Progenitor cell of endocrine pancreas (in vitro differentiated cells): ENCODE data around the gene GPX4. TPM values are rescaled to one million over a fixed set of nuclear protein-coding genes. Genes with fewer than 3 reads are reported as not detected.

Experiments used
- DNase-seq: peaks from one replicate; pipeline ENCODE4 v3.0.0; 2021; ENCODE audit warnings: low spot score; ENCODE audit not compliant: unreplicated experiment
- H3K27ac Mint-ChIP-seq: 2 replicates; pipeline ENCODE4 v1.8.0; 2021; ENCODE audit warnings: mild to moderate bottlenecking, moderate library complexity, mixed read lengths
- H3K27me3 Mint-ChIP-seq: 2 replicates; pipeline ENCODE4 v1.8.0; 2021; ENCODE audit warnings: mixed read lengths
- H3K36me3 Mint-ChIP-seq: 2 replicates; pipeline ENCODE4 v1.8.0; 2022; ENCODE audit warnings: mixed read lengths; ENCODE audit not compliant: insufficient read depth
- H3K4me1 Mint-ChIP-seq: 2 replicates; pipeline ENCODE4 v1.8.0; 2021; ENCODE audit warnings: low read depth, mixed read lengths
- H3K4me3 Mint-ChIP-seq: 2 replicates; pipeline ENCODE4 v1.8.0; 2021; ENCODE audit warnings: low read depth, mild to moderate bottlenecking, moderate library complexity, mixed read lengths
- H3K9me3 Mint-ChIP-seq: 2 replicates; pipeline ENCODE4 v1.8.0; 2021; ENCODE audit warnings: low read depth, mixed read lengths
- total RNA-seq: library from RNA; stranded (reverse); gene quantifications from 2 replicates; pipeline ENCODE4 v1.2.1, GENCODE V29; 2021
- TF ChIP-seq, protein P1 (sequence below): fragments of 200-600 bp; sonication (generic); IDR thresholded peaks from one replicate; pipeline ENCODE4 v1.5.0; 2021; ENCODE audit warnings: antibody characterized with exemption, mild to moderate bottlenecking; ENCODE audit not compliant: unreplicated experiment

The GPX4 gene
- total RNA-seq, 1 donor from 2014 or later, result 231 TPM

GRCh38 chr19:1106841-1107660, 3.3 kb downstream of the GPX4 start:
- TF ChIP-seq, protein P1, sequence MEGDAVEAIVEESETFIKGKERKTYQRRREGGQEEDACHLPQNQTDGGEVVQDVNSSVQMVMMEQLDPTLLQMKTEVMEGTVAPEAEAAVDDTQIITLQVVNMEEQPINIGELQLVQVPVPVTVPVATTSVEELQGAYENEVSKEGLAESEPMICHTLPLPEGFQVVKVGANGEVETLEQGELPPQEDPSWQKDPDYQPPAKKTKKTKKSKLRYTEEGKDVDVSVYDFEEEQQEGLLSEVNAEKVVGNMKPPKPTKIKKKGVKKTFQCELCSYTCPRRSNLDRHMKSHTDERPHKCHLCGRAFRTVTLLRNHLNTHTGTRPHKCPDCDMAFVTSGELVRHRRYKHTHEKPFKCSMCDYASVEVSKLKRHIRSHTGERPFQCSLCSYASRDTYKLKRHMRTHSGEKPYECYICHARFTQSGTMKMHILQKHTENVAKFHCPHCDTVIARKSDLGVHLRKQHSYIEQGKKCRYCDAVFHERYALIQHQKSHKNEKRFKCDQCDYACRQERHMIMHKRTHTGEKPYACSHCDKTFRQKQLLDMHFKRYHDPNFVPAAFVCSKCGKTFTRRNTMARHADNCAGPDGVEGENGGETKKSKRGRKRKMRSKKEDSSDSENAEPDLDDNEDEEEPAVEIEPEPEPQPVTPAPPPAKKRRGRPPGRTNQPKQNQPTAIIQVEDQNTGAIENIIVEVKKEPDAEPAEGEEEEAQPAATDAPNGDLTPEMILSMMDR, result no peak
- Mint-ChIP-seq H3K9me3 (no peaks in the 10 kb centered on the region), H3K27ac (no peak overlapping the region), H3K27me3 (no peaks in the 10 kb centered on the region), H3K4me1 (peaks cover 12% of the 10 kb centered on the region), H3K36me3 (no peaks in the 10 kb centered on the region), H3K4me3 (peak overlapping the region; percentile 40)
- DNase-seq, result no peak

- H3K36me3 Mint-ChIP-seq, result no peaks in the 10 kb centered on the region
- no peak overlapping the region for H3K27ac Mint-ChIP-seq
- TF ChIP-seq, protein P1, result no peak
- no peak overlapping the region for H3K4me3 Mint-ChIP-seq
- peaks cover 8% of the 10 kb centered on the region for H3K4me1 Mint-ChIP-seq
- H3K27me3 Mint-ChIP-seq, result no peaks in the 10 kb centered on the region
- no peaks in the 10 kb centered on the region for H3K9me3 Mint-ChIP-seq
- no peak for DNase-seq
Measured at GRCh38 chr19:1107661-1108261, 4.0 kb downstream of the GPX4 start.

GRCh38 chr19:1108291-1109031, 4.7 kb downstream of the GPX4 start:
- no peaks in the 10 kb centered on the region for H3K36me3 Mint-ChIP-seq
- no peak overlapping the region for H3K27ac Mint-ChIP-seq
- peaks cover 6% of the 10 kb centered on the region for H3K4me1 Mint-ChIP-seq
- DNase-seq, result no peak
- no peaks in the 10 kb centered on the region for H3K9me3 Mint-ChIP-seq
- TF ChIP-seq, protein P1, result no peak
- H3K27me3 Mint-ChIP-seq, result no peaks in the 10 kb centered on the region
- H3K4me3 Mint-ChIP-seq, result no peak overlapping the region

- no peak overlapping the region for H3K4me3 Mint-ChIP-seq
- H3K4me1 Mint-ChIP-seq, result peaks cover 4% of the 10 kb centered on the region
- no peaks in the 10 kb centered on the region for H3K9me3 Mint-ChIP-seq
- no peaks in the 10 kb centered on the region for H3K36me3 Mint-ChIP-seq
- no peak for DNase-seq
- H3K27me3 Mint-ChIP-seq, result no peaks in the 10 kb centered on the region
- H3K27ac Mint-ChIP-seq, result no peak overlapping the region
- TF ChIP-seq, protein P1, result no peak
Measured at GRCh38 chr19:1109032-1109551, 5.3 kb downstream of the GPX4 start.
